Measurements from ENCODE around the gene LARGE2. TPM values are rescaled to one million over a fixed set of nuclear protein-coding genes. Genes with fewer than 3 reads are reported as not detected.

Gene LARGE2
- 1 to 10 TPM in 5 of 6 experiments, under 1 TPM in 1; 0.43 to 3.5 (median 2.4) TPM for total RNA-seq
- long read RNA-seq = 0 reads

DNA sequence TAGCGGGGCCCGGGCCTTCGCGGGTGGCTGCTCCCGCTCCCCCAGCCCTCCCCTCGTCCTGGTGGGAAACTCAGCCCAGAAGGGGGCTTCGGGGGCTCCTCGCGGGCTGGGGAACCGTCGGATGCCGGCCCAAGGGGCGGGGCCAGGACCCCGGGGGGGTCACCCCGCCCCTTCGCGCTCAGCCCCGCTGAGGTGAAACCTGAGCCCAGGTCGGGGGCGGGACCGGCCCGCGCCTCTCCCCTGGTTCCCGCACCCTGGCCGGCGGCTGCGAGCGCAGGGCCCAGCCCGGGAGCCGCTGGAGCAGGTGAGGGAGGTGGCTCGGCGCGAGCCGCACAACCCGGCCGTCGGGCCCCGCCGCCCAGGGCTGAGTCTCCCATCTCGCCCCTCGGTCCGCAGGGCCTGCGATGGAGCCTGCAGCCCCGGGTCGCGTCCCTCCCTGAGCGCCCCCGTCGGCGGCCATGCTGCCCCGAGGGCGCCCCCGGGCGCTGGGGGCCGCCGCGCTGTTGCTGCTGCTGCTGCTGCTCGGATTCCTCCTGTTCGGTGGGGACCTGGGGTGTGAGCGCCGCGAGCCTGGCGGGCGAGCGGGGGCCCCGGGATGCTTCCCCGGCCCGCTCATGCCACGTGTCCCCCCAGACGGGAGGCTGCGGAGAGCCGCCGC lies at the start of gene LARGE2:
Gene LARGE2, plus strand, starts transcription at position 232 of the 658 bp plus-strand sequence. Its CDS starts 227 bp downstream, at position 459.
- peak within 1 kb of the TSS; percentile 32 to 54 (median 53) for H3K4me3 ChIP-seq
- intact Hi-C loops (cut with DNase I) = no loop called here
- H3K27ac ChIP-seq = no peak within 1 kb of the TSS
- H3K9me3 ChIP-seq = no peaks in the 10 kb centered on the region
- 0% methylated on average over 3 of the region's 73 CpGs for WGBS (ENCODE audit: insufficient coverage, low coverage, low lambda C conversion rate, missing lambda C conversion rate)
- H3K4me1 ChIP-seq = peaks cover 0 to 11% (median 0%) of the 10 kb centered on the region in 4 donors
- DNase-seq (peak in 1 of 3 donors; percentile 66), ATAC-seq (peak; percentile 15 to 64 (median 27))
- H3K36me3 ChIP-seq = no peaks in the 10 kb centered on the region
- no peak for TF ChIP-seq POLR2A (IDR thresholded peaks at IDR 0.05)
- TF ChIP-seq, protein P1, sequence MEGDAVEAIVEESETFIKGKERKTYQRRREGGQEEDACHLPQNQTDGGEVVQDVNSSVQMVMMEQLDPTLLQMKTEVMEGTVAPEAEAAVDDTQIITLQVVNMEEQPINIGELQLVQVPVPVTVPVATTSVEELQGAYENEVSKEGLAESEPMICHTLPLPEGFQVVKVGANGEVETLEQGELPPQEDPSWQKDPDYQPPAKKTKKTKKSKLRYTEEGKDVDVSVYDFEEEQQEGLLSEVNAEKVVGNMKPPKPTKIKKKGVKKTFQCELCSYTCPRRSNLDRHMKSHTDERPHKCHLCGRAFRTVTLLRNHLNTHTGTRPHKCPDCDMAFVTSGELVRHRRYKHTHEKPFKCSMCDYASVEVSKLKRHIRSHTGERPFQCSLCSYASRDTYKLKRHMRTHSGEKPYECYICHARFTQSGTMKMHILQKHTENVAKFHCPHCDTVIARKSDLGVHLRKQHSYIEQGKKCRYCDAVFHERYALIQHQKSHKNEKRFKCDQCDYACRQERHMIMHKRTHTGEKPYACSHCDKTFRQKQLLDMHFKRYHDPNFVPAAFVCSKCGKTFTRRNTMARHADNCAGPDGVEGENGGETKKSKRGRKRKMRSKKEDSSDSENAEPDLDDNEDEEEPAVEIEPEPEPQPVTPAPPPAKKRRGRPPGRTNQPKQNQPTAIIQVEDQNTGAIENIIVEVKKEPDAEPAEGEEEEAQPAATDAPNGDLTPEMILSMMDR (IDR thresholded peaks at IDR 0.05) = no peak
- no peaks in the 10 kb centered on the region for H3K27me3 ChIP-seq

DNA sequence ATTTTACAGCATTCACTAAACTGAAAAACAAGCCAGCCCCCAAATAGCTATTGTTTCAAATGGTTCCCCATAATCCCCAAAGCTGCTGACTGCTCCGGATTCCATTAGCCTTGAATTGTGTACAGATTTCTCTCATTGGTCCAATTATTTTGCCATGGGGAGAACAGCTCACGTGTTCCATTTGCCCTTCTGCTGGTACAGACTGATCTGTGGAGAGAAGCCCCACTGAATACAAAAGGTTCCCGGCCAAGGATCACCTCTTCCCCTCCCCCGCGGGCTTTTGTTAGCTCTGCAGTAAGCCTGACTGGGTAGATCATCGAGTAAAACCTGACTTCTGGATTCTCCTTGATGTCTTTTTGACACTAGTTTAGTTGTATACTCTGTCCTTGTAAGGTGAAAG lies 46.1 kb upstream of the LARGE2 start:
- Histone ChIP-seq H3K4me3 (no peak overlapping the region), H3K9me3 (no peaks in the 10 kb centered on the region), H3K4me1 (no peaks in the 10 kb centered on the region), H3K36me3 (peaks cover 0 to 86% (median 52%) of the 10 kb centered on the region in 4 donors), H3K27ac (no peak overlapping the region), H3K27me3 (no peaks in the 10 kb centered on the region)
- no peak for DNase-seq
- ATAC-seq = no peak
- WGBS (ENCODE audit: insufficient coverage, low coverage, low lambda C conversion rate, missing lambda C conversion rate) = 56% methylated on average over 5 of the region's 6 CpGs
- intact Hi-C loops (cut with DNase I) = no loop called here
- TF ChIP-seq POLR2A (IDR thresholded peaks at IDR 0.05) = no peak
- TF ChIP-seq, protein P1 (IDR thresholded peaks at IDR 0.05) = no peak

DNA sequence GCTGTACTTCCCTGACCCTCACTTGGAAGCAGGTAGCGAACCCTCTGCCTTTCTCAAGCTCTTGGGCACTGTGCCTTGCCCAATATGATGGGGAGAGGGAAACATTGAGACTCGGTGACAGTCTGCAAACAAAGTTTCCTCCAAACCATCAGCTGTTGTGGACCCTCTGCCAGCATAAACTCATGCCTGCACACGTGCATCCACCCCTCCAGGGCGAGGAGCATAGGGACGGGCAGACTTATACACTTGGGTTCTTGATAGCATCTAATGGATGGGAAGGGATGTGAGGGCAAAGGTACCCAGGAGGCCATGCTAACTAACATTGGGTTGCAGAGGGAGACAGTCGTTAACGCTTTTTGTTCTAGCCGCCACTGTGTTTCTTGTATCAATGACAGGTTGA lies 45.2 kb upstream of the LARGE2 start:
- intact Hi-C loops (cut with DNase I) = no loop called here
- Histone ChIP-seq H3K36me3 (peaks cover 0 to 86% (median 52%) of the 10 kb centered on the region in 4 donors), H3K4me3 (no peak overlapping the region), H3K4me1 (no peaks in the 10 kb centered on the region), H3K27me3 (no peaks in the 10 kb centered on the region), H3K9me3 (no peaks in the 10 kb centered on the region), H3K27ac (no peak overlapping the region)
- WGBS (ENCODE audit: insufficient coverage, low coverage, low lambda C conversion rate, missing lambda C conversion rate) = 95% methylated on average over 4 of the region's 8 CpGs
- ATAC-seq (no peak), DNase-seq (no peak)
- no peak for TF ChIP-seq POLR2A (IDR thresholded peaks at IDR 0.05)
- TF ChIP-seq, protein P1 (IDR thresholded peaks at IDR 0.05) = no peak

DNA sequence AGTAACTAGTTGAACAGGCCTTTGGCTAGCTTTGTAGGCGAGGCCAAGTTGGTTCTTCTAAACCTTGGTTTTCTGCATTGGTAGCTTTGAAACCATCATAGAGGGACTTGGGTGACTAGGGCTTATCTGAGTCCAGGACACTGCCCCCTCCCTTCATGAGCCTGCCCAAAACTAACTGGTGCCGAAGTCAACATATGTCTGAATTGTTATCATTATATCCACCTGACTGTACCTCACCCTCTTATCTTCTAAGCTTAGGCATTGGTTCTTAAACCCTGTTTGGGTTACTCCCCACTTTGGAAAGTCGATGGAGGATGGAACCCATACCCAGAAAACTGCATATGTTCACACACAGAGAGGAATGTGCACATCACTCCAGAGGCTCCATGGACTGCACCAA lies 44.6 kb upstream of the LARGE2 start:
- Histone ChIP-seq H3K9me3 (no peaks in the 10 kb centered on the region), H3K27me3 (no peaks in the 10 kb centered on the region), H3K4me1 (no peaks in the 10 kb centered on the region), H3K27ac (no peak overlapping the region), H3K4me3 (no peak overlapping the region), H3K36me3 (peaks cover 0 to 82% (median 49%) of the 10 kb centered on the region in 4 donors)
- no peak for DNase-seq
- WGBS (ENCODE audit: insufficient coverage, low coverage, low lambda C conversion rate, missing lambda C conversion rate) = 88% methylated on average over 2 of the region's 3 CpGs
- no peak for ATAC-seq
- intact Hi-C loops (cut with DNase I) = no loop called here
- TF ChIP-seq POLR2A (IDR thresholded peaks at IDR 0.05) = no peak
- TF ChIP-seq, protein P1 (IDR thresholded peaks at IDR 0.05) = no peak

Measured in right lobe of liver (tissue), 6 donors.